ENCODE results near the gene GPRC6A. TPM values are rescaled to one million over a fixed set of nuclear protein-coding genes. Genes with fewer than 3 reads are reported as not detected.

GPRC6A gene
- total RNA-seq, 1 donor from 2014 or later: not detected

DNA sequence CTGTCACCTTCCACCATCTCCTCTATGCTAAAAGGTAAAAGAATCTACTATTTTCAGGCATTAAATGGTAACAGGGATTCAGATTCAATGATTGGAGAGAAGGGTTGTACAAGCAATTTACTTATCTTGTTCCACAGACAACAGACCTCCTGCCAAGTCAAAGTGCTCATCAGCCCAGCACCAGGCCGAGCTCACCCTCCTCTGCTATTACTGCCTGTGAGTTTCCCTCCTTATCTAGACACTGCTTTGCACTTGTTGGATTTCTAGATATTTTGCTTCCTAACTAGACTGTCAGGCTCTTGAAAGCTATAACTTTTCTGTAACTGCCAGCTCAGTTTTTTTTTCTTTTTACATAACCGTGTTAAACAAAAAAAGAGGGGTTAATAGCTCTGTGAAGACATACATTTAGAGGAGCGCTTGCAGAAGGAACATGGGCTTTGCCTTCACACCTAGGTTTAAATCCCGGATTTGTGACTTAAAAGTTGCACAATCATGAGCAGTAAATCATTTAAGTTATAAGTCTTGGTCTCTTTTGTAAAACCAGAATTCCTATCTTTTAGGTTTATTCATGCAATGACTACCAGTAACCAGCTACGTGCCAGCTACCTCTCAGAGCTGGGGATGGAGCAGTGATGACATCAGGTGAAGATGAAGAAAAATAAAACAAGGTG, 62.2 kb downstream of the GPRC6A start:
- Mint-ChIP-seq H3K36me3 (ENCODE audit: unreplicated experiment) (no peaks in the 10 kb centered on the region), H3K27ac (ENCODE audit: unreplicated experiment) (no peak overlapping the region), H3K4me3 (ENCODE audit: unreplicated experiment) (peak overlapping the region; percentile 91), H3K27me3 (ENCODE audit: unreplicated experiment) (peaks cover 10% of the 10 kb centered on the region), H3K9me3 (ENCODE audit: unreplicated experiment) (peaks cover 5% of the 10 kb centered on the region), H3K4me1 (ENCODE audit: low read depth, unreplicated experiment) (peaks cover 2% of the 10 kb centered on the region)
- DNase-seq: no peak
- TF ChIP-seq, protein P1, sequence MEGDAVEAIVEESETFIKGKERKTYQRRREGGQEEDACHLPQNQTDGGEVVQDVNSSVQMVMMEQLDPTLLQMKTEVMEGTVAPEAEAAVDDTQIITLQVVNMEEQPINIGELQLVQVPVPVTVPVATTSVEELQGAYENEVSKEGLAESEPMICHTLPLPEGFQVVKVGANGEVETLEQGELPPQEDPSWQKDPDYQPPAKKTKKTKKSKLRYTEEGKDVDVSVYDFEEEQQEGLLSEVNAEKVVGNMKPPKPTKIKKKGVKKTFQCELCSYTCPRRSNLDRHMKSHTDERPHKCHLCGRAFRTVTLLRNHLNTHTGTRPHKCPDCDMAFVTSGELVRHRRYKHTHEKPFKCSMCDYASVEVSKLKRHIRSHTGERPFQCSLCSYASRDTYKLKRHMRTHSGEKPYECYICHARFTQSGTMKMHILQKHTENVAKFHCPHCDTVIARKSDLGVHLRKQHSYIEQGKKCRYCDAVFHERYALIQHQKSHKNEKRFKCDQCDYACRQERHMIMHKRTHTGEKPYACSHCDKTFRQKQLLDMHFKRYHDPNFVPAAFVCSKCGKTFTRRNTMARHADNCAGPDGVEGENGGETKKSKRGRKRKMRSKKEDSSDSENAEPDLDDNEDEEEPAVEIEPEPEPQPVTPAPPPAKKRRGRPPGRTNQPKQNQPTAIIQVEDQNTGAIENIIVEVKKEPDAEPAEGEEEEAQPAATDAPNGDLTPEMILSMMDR (IDR thresholded peaks at IDR 0.05; ENCODE audit: partially characterized antibody, unreplicated experiment): no peak

DNA sequence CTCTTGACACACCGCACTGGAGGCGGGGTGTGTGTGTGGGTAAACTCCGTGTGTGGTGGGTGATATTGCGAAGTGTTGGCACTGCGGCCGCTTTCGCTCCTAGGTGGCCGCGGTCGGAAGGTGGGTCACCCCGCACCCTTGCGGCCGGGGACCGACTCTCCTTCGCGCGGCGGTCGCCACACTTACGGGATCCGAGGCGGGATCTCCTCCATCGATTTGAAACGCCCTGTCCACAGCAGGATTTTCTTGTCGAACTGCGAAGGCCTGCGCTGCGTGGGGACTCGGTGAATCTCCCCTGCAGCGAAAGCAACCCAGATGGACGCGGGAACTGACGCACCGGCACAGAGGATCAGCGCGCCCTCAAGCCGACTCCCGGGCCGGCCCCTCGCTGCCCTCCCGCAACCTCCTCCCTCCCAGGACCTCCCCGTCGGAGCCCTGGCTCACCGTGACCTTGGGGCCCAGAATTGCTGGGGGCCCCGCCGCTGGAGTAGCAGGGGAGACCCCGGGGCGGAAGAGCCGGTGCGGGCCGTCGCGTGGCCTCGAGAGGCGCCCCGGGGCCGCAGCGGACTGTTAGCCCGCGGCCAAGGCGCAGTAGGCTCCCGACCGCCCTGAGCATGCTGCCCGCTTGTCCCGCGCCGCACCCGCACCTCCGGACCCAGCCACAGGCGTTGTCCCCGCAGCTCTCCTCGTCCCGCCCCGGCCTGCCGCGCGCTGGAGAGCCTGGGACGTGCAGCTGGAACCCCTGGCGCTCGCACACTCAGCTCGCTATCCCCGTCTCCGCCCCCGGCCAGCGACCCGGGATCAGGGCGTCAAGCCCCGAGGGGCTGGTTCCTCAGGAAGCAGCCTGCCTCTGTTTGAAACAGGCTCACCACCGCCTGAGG, 63.7 kb downstream of the GPRC6A start, which contains the start of gene FAM162B:
Gene FAM162B (minus strand): TSS at position 759 of the 881 bp plus-strand sequence. CDS start 143 bp downstream, at position 616.
- Mint-ChIP-seq H3K4me1 (ENCODE audit: low read depth, unreplicated experiment) (peaks cover 2% of the 10 kb centered on the region), H3K27ac (ENCODE audit: unreplicated experiment) (no peak within 1 kb of the TSS), H3K27me3 (ENCODE audit: unreplicated experiment) (peaks cover 10% of the 10 kb centered on the region), H3K9me3 (ENCODE audit: unreplicated experiment) (peaks cover 5% of the 10 kb centered on the region), H3K4me3 (ENCODE audit: unreplicated experiment) (peak within 1 kb of the TSS; percentile 91), H3K36me3 (ENCODE audit: unreplicated experiment) (no peaks in the 10 kb centered on the region)
- DNase-seq: peak; percentile 67
- TF ChIP-seq, protein P1 (IDR thresholded peaks at IDR 0.05; ENCODE audit: partially characterized antibody, unreplicated experiment): no peak

DNA sequence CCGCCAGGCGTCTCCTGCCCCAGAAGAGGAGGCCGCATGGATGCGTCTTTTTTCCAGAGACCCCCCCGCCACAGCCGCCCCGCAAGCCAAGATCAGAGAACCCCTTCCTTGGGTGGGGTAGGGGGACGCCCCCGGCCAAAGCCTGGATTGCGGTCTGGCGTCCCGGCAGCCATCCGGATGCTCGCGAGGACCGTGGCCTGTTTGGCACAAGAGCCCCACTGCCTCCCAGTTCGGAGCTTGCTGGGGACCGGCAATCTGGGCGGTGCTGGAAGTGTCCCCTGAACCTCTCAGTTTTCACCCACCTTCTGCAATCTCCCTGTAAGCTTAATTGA, 64.3 kb downstream of the GPRC6A start:
- no peaks in the 10 kb centered on the region for H3K36me3 Mint-ChIP-seq (ENCODE audit: unreplicated experiment)
- H3K27ac Mint-ChIP-seq (ENCODE audit: unreplicated experiment): no peak overlapping the region
- DNase-seq: peak; percentile 32
- H3K4me1 Mint-ChIP-seq (ENCODE audit: low read depth, unreplicated experiment): peaks cover 2% of the 10 kb centered on the region
- H3K9me3 Mint-ChIP-seq (ENCODE audit: unreplicated experiment): peaks cover 5% of the 10 kb centered on the region
- peaks cover 10% of the 10 kb centered on the region for H3K27me3 Mint-ChIP-seq (ENCODE audit: unreplicated experiment)
- peak overlapping the region; percentile 83 for H3K4me3 Mint-ChIP-seq (ENCODE audit: unreplicated experiment)
- TF ChIP-seq, protein P1 (IDR thresholded peaks at IDR 0.05; ENCODE audit: partially characterized antibody, unreplicated experiment): no peak

DNA sequence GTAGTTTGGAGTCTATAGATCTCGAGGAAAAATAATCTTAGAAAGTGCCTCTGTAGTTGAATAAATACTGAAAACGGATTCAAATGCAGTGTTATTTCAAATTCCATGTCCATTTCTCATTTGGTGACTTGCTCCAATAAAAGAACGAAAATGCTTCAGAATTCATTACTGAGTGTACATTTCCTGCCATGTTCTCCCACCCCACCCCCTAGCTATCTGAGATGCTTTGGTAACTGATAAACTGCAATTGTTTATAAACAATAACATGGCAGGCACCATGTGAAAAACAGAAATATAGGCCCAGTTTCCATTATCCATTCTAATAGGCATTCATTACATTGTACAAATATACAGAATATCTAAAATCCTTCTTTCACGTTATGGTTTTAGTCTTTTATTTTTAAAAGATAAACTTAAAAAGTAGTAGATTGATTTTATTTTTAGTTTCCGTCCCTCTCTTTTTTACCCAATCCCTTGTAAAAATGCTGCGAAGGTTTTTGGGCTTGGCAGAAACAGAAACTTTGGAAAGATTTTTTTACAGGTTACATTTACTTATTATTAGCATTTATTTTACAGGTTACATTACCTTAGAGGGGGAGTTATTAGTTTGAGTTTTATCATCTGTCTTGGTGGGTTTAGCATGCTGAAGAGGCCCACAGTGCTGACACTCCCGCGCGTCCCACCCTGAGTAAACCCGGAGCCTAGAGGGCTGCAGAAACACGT, 64.8 kb downstream of the GPRC6A start:
- no peak for DNase-seq
- peaks cover 2% of the 10 kb centered on the region for H3K4me1 Mint-ChIP-seq (ENCODE audit: low read depth, unreplicated experiment)
- peaks cover 10% of the 10 kb centered on the region for H3K27me3 Mint-ChIP-seq (ENCODE audit: unreplicated experiment)
- no peak overlapping the region for H3K27ac Mint-ChIP-seq (ENCODE audit: unreplicated experiment)
- TF ChIP-seq, protein P1 (IDR thresholded peaks at IDR 0.05; ENCODE audit: partially characterized antibody, unreplicated experiment): no peak
- H3K36me3 Mint-ChIP-seq (ENCODE audit: unreplicated experiment): no peaks in the 10 kb centered on the region
- peaks cover 4% of the 10 kb centered on the region for H3K9me3 Mint-ChIP-seq (ENCODE audit: unreplicated experiment)
- H3K4me3 Mint-ChIP-seq (ENCODE audit: unreplicated experiment): peak overlapping the region; percentile 71

Data from glutamatergic neuron (in vitro differentiated cells).